ENCODE results near the gene BCAR3.

DNA sequence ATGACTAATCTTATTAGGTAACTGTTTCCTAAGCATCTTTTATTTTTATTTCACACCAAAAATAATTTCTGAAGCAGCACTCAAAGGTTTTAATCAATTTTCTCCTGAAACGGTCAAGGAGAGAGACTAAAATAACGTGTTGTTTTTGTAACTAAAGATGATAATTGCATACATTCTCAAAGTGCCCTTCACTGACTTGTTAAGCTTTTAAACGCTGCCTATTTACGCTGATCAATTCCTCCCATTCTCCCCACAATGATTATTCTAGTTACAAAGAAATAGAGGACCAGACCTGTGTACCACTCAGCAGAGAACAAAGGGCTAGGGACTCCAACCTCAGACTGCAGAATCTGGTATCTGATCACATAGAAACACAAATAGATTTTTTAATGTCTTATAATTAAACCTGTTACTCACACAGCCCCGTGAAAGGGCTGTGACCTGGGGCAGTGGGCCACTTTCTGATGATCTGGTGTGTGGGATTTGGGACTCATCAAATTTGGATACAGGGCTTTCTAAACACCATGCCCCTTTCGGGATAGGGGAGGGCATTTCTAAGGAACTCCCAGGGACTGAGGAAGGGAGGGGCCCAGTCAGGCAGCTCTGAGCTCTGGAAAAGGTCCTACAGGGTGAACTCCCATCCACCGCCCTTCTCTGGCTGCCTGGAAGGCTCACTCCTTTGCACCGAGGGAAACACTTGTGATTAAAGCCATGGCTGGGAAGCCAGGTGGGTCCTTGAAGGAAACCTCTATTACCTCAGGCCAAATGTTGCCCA, 65.2 kb downstream of the BCAR3 start:
- TF ChIP-seq CTCF (conservative IDR thresholded peaks at IDR 0.05 in 1 of 2, IDR thresholded peaks at IDR 0.05 in 1 of 2; ENCODE audit: extremely low read depth in 1 of 2, insufficient read depth in 1 of 2, low read depth in 1 of 2, low read length in 2 of 2): no peak
- TF ChIP-seq EZH2 (IDR thresholded peaks at IDR 0.05; ENCODE audit: borderline replicate concordance, low read length): no peak

Data from mammary epithelial cell (primary cell).